HepG2 (cell line): ENCODE results near the gene PMM2. TPM values are rescaled to one million over a fixed set of nuclear protein-coding genes. Genes with fewer than 3 reads are reported as not detected.

Source experiments
- ARNT ChIP-seq: fragments of 450-650 bp; IDR thresholded peaks from 2 replicates; pipeline ENCODE4 v1.6.1; 2017
- IRF9 ChIP-seq: sonication (generic); formaldehyde crosslinking; IDR thresholded peaks from 2 replicates; pipeline ENCODE4 v1.8.0; 2022; ENCODE audit warnings: missing genetic modification reagents, mild to moderate bottlenecking, borderline replicate concordance
- KIAA2018 ChIP-seq: sonication (generic); formaldehyde crosslinking; IDR thresholded peaks from 2 replicates; pipeline ENCODE4 v1.5.0; 2020; ENCODE audit warnings: mild to moderate bottlenecking, missing genetic modification reagents, borderline replicate concordance
- MYC ChIP-seq: sonication (generic); formaldehyde crosslinking; IDR thresholded peaks from 2 replicates; pipeline ENCODE4 v1.9.0; 2021; ENCODE audit warnings: missing genetic modification reagents, borderline replicate concordance
- PLRG1 ChIP-seq: fragments of 450-650 bp; conservative IDR thresholded peaks from 2 replicates; pipeline ENCODE4 v1.6.1; 2016
- POLR2G ChIP-seq: fragments of 200-400 bp; formaldehyde crosslinking; IDR thresholded peaks from 2 replicates; pipeline ENCODE4 v1.6.1; 2018; ENCODE audit warnings: mild to moderate bottlenecking, low read depth, low read length, moderate library complexity
- SP5 ChIP-seq: IDR thresholded peaks from 2 replicates; pipeline ENCODE4 v1.6.1; 2016; ENCODE audit warnings: low read depth, borderline replicate concordance
- SRY ChIP-seq: sonication (generic); formaldehyde crosslinking; IDR thresholded peaks from 2 replicates; pipeline ENCODE4 v1.8.0; 2022; ENCODE audit warnings: mild to moderate bottlenecking, missing genetic modification reagents
- TBP ChIP-seq: sonication (generic); formaldehyde crosslinking; IDR thresholded peaks from 2 replicates; pipeline ENCODE4 v1.5.0; 2020; ENCODE audit warnings: missing genetic modification reagents
- ZHX1 ChIP-seq: sonication (generic); formaldehyde crosslinking; IDR thresholded peaks from 2 replicates; pipeline ENCODE4 v1.8.1; 2022; ENCODE audit warnings: low read depth, mild to moderate bottlenecking, missing genetic modification reagents
- ZNF10 ChIP-seq: sonication (generic); formaldehyde crosslinking; IDR thresholded peaks from 2 replicates; pipeline ENCODE4 v1.4.0; 2020; ENCODE audit warnings: mild to moderate bottlenecking, low read depth, missing genetic modification reagents, borderline replicate concordance
- ZNF224 ChIP-seq: sonication (generic); formaldehyde crosslinking; IDR thresholded peaks from 2 replicates; pipeline ENCODE4 v1.5.0; 2020; ENCODE audit warnings: mild to moderate bottlenecking, missing genetic modification reagents
- ZNF235 ChIP-seq: sonication (generic); formaldehyde crosslinking; IDR thresholded peaks from 2 replicates; pipeline ENCODE4 v1.8.1; 2023; ENCODE audit warnings: mild to moderate bottlenecking, missing genetic modification reagents, borderline replicate concordance
- ZNF282 ChIP-seq: fragments of 450-650 bp; IDR thresholded peaks from 2 replicates; pipeline ENCODE4 v1.6.1; 2018; ENCODE audit not compliant: partially characterized antibody
- ZNF580 ChIP-seq: IDR thresholded peaks from 2 replicates; pipeline ENCODE4 v1.6.1; 2016; ENCODE audit warnings: low read depth, borderline replicate concordance
- ZNF776 ChIP-seq: sonication (generic); formaldehyde crosslinking; IDR thresholded peaks from 2 replicates; pipeline ENCODE4 v1.4.0; 2020; ENCODE audit warnings: mild to moderate bottlenecking, missing genetic modification reagents
- ZSCAN22 ChIP-seq: sonication (generic); formaldehyde crosslinking; IDR thresholded peaks from 2 replicates; pipeline ENCODE4 v1.4.0; 2020; ENCODE audit warnings: mild to moderate bottlenecking, missing genetic modification reagents
- polyA plus RNA-seq, 8 experiments: library from polyadenylated mRNA; depleted of rRNA in 3 of 8; stranded (reverse) in 7 of 8; unstranded in 1 of 8; fragments of >200 nt; fragmentation: Illumina TruSeq in 4 of 8; extraction: Trizol in 4 of 8; gene quantifications; 2 replicates each; pipeline versions ENCODE4 v1.2.1 to v1.2.3, GENCODE V29; 2011 to 2016; ENCODE audit warnings: low read depth in 4 of 8, missing spikeins in 1 of 8, mixed read lengths in 1 of 8; ENCODE audit not compliant: insufficient read depth in 1 of 8
- total RNA-seq, 5 experiments: library from RNA; depleted of rRNA; stranded (reverse); fragments of >200 nt; fragmentation: Illumina TruSeq; extraction: Trizol; gene quantifications; 2 replicates each; pipeline ENCODE4 v1.2.3, GENCODE V29; 2016; ENCODE audit warnings: low read depth in 1 of 5

Gene PMM2
- total and polyA plus RNA-seq, 2 of the 13 experiments (the other 11 are each of a cell fraction or from before 2014, with no cell fraction given), result 52.2 to 93.7 TPM

- TF ChIP-seq IRF9 (CRISPR knock-in tag) (peak; percentile 78; the same call in 1 of the 2 replicates), ZNF10 (CRISPR knock-in tag) (no peak), KIAA2018 (no peak), ARNT (no peak), PLRG1 (no peak), SRY (CRISPR knock-in tag) (peak; percentile 77; the same call in 1 of the 2 replicates), TBP (no peak), ZNF224 (CRISPR knock-in tag) (no peak), ZNF235 (CRISPR knock-in tag) (no peak), ZNF580 (CRISPR knock-in tag) (peak; percentile 77), MYC (peak; percentile 89; the same call in 1 of the 2 replicates), ZSCAN22 (no peak), ZNF282 (no peak), ZHX1 (CRISPR knock-in tag) (peak; percentile 52; the same call in 1 of the 2 replicates), SP5 (CRISPR knock-in tag) (peak; percentile 90), ZNF776 (no peak), POLR2G (no peak; the same call in 1 of the 2 replicates)
These were observed 68.7 kb downstream of the PMM2 start (continued) for GRCh38 chr16:8866118-8866883.
